Right renal pelvis (tissue), 4 donors: Measurements from ENCODE around the gene NPTX2. TPM values are rescaled to one million over a fixed set of nuclear protein-coding genes. Genes with fewer than 3 reads are reported as not detected.
"Not testable (repeated sequence)": the region's sequence is repeated elsewhere in the genome, so short reads cannot be mapped to it uniquely, and the experiment has no call there.

Experiments used
- DNase-seq, 4 donors: peaks; one replicate each; pipeline ENCODE4 v3.0.0-alpha.2; 2013; ENCODE audit warnings: low read depth in 4 of 4, low spot score in 3 of 4, missing footprints in 1 of 4
- polyA plus RNA-seq, 4 donors: library from polyadenylated mRNA; unstranded; fragments of 120-200 nt; gene quantifications; one replicate each; pipeline ENCODE4 v1.2.1, GENCODE V29; 2013; ENCODE audit not compliant: insufficient read length in 4 of 4

Gene NPTX2
- 1 to 10 TPM; 1.9 to 3.6 (median 3.2) TPM for polyA plus RNA-seq

- DNase-seq, result no peak
Measured at GRCh38 chr7:98617051-98617959, at the start of gene NPTX2. TSS of gene NPTX2 (plus strand) at chr7:98617285. CDS start at chr7:98617462, 177 bp downstream.

GRCh38 chr7:98567991-98568390, 49.1 kb upstream of the NPTX2 start:
- DNase-seq, result no peak

- DNase-seq, result no peak
Measured at GRCh38 chr7:98568891-98569290, 48.2 kb upstream of the NPTX2 start.

GRCh38 chr7:98569691-98570337, 47.3 kb upstream of the NPTX2 start:
- no peak for DNase-seq

GRCh38 chr7:98571006-98571405, 46.1 kb upstream of the NPTX2 start:
- no peak for DNase-seq

GRCh38 chr7:98571986-98572385, 45.1 kb upstream of the NPTX2 start:
- no peak for DNase-seq

GRCh38 chr7:98572716-98573115, 44.4 kb upstream of the NPTX2 start:
- not testable (repeated sequence) for DNase-seq

- DNase-seq, result no peak
Measured at GRCh38 chr7:98573816-98574215, 43.3 kb upstream of the NPTX2 start.

GRCh38 chr7:98575878-98576277, 41.2 kb upstream of the NPTX2 start:
- DNase-seq, result no peak

GRCh38 chr7:98584830-98585229, 32.3 kb upstream of the NPTX2 start:
- no peak for DNase-seq

GRCh38 chr7:98591926-98592325, 25.2 kb upstream of the NPTX2 start:
- DNase-seq, result no peak

- no peak for DNase-seq
Measured at GRCh38 chr7:98594348-98594747, 22.7 kb upstream of the NPTX2 start.

- no peak for DNase-seq
Measured at GRCh38 chr7:98594787-98595186, 22.3 kb upstream of the NPTX2 start.

- no peak for DNase-seq
Measured at GRCh38 chr7:98598846-98599615, 18.1 kb upstream of the NPTX2 start.

- DNase-seq, result no peak
Measured at GRCh38 chr7:98599886-98600285, 17.2 kb upstream of the NPTX2 start.

GRCh38 chr7:98602755-98603398, 14.2 kb upstream of the NPTX2 start:
- DNase-seq, result no peak

- DNase-seq, result no peak
Measured at GRCh38 chr7:98603399-98603788, 13.7 kb upstream of the NPTX2 start.

GRCh38 chr7:98613601-98614425, 3.3 kb upstream of the NPTX2 start:
- DNase-seq, result peak; percentile 50 to 69 (median 60)

GRCh38 chr7:98616381-98617050, 569 bp upstream of the NPTX2 start:
- DNase-seq, result no peak
